ENCODE results near the gene PRICKLE1.

The PRICKLE1 gene

DNA sequence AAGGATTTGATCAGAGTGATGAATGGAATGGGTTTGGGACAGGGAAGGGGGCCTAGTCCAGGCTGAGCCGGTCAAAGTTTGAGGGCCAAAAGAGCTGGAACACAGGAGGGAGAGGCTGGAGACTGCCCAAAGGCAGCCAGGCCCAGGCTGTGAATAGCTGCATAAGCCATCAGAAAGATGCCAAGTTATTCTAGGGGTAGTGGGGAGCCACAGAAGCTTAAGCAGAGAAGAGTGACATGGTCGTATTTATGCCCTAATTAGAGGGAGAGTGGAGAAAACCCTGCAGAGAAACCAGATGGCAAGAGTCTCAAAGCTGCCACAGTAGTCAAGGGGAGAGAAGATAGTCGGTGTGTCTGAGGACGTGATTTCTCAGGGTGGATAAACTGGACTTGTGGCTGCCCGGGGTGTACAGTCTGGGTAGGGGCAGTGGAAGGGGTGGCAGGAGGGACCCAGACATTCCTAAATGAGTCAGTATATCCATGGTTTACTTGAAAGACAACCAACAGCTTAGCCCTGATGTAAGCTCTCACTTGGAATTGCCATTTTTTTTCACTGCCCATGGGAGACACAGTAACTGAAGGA lies 99.2 kb downstream of the PRICKLE1 start:
- DNase-seq (ENCODE audit: low spot score): no peak

DNA sequence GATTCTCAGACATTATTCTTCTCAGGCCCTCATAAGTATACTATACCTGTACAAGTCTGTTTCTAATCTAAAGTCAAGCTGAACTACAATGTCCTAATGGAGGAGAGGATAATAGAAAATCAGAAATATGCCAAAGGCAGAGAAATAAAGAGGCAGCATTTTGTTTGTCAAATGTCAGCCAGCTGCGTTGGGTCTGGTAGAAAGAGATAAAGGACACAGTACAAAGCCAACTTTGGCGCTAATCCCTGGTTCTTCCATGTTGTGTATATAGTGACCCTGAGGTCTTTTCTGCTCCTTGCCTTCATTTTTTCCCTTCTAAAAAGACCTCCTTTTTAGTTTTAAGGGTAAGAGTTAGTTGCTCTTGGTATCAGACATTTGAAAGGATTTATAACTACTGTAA lies 103.1 kb downstream of the PRICKLE1 start:
- no peak for DNase-seq (ENCODE audit: low spot score)

DNA sequence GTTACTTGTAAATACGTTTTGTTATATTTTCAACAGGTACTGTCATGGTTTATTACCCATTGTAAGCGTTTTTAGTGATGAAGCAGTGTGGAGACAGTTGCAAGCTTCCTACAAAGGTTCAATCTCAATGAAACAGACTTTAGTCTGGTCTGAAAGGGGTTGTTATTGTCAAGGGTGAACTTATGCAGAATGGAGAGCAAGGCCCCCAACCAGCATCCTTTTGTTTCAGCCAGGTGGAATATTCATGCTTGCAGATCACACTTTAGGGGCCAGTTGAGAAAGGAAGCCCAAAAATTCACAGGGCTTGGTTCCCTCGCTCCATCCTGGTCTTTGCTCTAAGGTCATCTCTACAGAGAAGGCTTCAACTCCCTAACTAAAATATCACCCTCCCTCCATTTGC lies 103.7 kb downstream of the PRICKLE1 start:
- DNase-seq (ENCODE audit: low spot score): no peak

- DNase-seq (ENCODE audit: low spot score): no peak
These were observed 104.5 kb downstream of the PRICKLE1 start for GRCh38 chr12:42484996-42485395.

DNA sequence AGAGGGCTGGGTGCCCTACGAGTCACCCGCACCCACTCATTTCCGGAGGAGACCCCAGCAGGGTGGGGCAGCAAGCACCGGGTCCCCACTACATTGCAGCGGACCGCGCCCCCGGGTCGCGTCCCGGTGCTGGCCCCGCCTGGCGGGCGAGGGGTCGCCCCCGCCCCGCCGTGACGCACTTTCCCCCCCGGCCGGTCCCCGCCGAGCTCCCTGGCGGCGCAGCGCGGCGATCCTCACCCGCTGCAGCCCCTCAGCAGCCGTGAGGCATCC lies 106.1 kb downstream of the PRICKLE1 start:
- DNase-seq (ENCODE audit: low spot score): no peak

GRCh38 chr12:42482748-42483520 lies 106.6 kb downstream of the PRICKLE1 start:
- peak; percentile 79 for DNase-seq (ENCODE audit: low spot score)

- no peak for DNase-seq (ENCODE audit: low spot score)
These were observed 107.4 kb downstream of the PRICKLE1 start for GRCh38 chr12:42482041-42482747.

GRCh38 chr12:42481368-42481767 lies 108.2 kb downstream of the PRICKLE1 start:
- DNase-seq (ENCODE audit: low spot score): no peak

DNA sequence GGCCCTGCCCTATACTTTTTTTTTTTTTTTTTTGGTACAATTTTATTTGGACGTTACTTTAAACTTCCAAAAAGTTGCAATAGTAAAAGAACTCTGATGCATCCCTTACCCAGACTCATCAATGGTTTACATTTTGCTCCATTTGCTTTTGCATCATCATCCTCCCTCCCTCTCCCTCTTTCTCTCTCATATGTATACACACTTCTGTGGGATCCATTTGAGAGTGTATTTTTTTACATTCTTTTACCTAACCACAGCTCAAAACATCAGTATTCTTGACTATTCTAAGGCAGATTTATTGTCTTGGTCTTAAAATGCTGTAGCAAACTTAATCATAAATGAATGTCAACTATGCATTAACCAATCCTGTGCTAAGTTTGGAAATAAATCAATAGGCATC lies 111.6 kb downstream of the PRICKLE1 start:
- DNase-seq (ENCODE audit: low spot score): no peak

- peak; percentile 13 for DNase-seq (ENCODE audit: low spot score)
These were observed 114.4 kb downstream of the PRICKLE1 start for GRCh38 chr12:42475106-42475505.

- DNase-seq (ENCODE audit: low spot score): no peak
These were observed 115.2 kb downstream of the PRICKLE1 start for GRCh38 chr12:42474391-42474790.

DNA sequence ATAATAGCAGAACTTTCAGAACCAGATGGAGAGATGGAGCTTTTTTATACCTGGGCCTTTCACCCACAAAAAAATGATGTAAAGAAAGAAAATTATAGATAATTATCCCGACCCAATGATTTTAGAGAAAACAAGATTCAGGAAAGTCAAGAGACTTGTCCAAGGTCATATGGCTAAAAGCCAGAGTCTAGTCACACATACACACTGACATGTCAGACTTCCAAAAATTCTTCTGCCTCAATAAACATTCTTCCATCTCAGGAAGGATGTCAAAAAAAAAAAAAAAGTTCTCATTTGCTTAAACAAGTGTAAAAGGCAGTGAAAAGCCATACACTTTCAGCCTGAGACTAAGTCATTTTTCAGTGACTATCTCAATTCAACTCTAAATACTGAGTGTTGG lies 116.0 kb downstream of the PRICKLE1 start:
- no peak for DNase-seq (ENCODE audit: low spot score)

DNA sequence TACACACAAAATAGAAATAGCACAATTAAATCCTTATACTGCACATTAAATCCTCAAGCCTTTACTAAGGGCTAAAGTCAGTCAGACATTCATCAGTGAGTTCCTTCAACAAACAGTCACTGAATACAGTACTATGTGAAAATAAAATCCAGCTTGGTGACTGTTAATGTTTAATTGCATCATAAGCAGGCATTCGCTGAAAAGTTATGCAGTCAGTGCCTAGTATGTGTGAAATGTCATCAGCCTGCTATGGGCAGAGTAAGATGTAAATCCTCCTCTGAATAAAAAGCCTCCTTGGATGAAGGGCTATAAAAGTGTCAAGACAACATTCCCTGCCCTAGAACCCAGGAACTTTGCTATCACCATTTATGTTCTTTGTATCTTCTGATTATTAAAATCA lies 116.4 kb downstream of the PRICKLE1 start:
- DNase-seq (ENCODE audit: low spot score): no peak

DNA sequence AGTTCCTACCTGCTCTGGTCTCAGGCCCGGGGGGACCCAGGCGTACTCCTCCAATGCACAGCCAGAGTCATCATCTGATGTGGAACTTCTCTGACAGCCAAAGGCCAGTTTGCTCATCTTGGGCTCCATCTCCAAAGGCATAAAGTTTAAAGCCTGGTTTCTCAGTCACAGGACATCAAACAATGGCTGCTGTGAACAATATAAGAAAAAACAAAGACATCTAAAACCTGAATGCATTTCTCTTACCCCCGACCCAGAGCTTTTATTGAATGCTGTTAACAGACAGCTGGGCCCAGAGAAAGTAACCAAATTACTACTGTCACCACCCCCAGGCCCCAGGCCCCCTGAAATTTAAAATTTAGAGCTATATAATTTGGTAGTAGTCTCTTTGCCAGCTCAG lies 117.2 kb downstream of the PRICKLE1 start:
- no peak for DNase-seq (ENCODE audit: low spot score)

DNA sequence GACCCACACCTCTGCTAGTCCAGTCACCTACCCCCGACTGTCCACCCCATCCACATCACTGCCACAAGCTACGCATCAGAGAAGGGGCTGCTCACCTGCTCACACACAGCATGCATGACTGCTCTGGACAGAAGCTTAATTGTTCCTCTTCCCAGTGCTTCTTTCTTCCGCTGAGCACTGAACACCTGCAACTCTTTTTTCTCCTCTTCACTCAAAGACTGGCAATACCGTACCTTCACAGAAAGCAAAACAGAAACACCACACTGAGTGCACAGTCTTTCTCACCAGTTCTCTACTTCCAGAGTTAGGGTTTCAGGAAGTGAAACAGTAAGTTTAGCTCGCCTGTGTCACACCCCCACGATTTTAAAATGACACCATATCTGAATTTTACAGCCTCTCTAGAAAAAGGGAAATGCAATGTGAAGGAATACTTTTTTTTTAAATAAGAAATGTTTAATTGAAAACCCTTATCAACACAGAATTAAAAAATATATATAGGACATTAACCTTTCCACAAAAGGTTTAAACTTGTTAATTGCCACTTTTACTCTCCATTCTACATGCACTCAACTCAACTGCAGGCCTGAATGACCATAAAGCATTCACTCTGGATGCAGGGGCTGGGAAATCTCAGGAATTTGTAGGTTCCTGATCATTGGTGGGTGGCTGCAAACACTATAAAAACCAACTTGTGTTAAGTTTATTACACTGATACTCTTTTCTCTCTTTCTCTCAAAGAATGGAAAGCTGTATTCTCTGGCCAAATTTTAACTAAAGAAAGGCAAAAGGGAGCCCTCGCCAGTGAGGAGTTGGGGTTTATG lies 120.0 kb downstream of the PRICKLE1 start:
- DNase-seq (ENCODE audit: low spot score): peak; percentile 96

GRCh38 chr12:42468921-42469320 lies 120.6 kb downstream of the PRICKLE1 start:
- no peak for DNase-seq (ENCODE audit: low spot score)

DNA sequence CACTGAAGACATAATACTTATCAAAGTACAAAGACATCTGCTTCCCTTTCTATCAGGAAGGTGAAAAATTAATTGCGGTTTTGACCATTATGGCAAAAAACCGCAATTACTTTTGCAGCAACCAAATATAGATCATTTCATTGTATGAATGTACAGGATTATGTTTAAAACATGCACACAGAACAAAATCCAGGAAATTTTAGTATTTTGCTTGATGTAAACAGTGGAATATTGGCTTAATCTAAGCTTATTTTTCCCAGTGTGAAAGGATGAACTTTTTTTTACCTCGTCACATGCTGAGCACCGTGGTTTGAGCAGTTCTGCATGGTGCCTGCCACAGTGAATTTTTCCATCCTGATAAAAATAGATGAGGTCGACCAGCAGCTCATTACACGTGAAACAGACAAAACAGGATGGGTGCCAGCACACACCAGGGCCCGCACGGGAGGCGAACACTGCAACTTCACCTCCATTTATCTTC lies 121.2 kb downstream of the PRICKLE1 start:
- peak; percentile 79 for DNase-seq (ENCODE audit: low spot score)

GRCh38 chr12:42463671-42464070 lies 125.9 kb downstream of the PRICKLE1 start:
- DNase-seq (ENCODE audit: low spot score): no peak

GRCh38 chr12:42462486-42462885 lies 127.1 kb downstream of the PRICKLE1 start:
- no peak for DNase-seq (ENCODE audit: low spot score)

DNA sequence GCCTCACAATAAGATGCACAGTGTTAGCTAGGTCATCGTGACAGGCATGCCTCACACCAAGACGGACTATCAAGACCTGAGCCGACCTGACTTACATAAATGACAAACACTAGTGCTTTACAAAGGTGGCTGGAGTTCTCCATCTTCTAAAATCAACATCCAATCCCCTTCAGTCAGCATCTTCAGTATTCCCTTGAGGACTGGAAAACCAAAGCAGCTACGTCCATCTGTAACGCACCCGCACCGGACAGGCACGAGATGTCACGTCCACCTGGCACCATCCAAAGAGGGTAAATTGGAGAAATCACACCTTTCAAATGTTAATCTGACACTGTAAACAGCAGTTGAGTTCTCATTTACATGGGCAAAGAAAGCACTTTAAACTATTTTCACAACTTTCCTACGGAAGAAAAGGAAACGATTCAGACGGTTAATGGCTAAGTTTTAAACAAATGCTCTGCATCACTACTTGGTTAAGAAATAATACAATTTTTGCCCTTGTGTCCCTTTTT lies 130.2 kb downstream of the PRICKLE1 start:
- DNase-seq (ENCODE audit: low spot score): no peak

DNA sequence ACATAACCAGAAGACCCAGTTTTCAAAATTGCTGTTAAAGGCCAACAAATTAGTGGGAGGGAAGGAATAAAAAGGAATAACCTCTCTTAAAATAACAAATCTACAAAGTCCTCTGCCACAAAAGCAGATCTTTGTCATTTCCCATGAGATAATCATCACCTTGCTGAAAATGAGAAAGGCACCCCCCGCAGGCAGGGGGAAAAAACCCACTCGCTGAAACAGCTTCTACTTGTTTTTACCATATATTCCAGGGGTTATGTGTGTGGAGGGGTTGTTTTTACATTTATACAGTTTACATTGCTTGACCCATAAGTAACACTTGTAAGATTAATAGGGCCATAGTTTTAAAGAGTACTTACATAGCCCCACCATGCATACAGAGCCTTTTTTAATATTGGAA lies 131.0 kb downstream of the PRICKLE1 start:
- DNase-seq (ENCODE audit: low spot score): no peak

DNA sequence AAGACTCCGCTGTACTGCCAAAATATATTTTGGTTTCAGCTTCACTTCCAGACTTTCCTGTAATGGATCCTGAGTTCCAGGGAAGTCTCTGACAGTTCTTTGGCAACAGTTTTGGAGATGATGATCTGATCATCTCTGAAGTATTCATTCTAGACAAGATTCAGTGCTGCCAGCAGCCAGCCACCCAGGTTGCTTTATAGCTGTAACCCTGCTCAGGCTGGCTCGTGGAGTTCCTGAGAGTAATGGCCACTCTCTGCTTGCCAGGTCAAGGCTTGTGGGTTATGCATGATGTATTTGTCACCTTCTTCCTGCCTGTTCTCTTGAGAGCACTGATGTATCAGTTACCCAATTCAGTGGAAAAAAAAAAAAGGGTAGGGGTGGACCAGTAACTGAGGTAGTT lies 139.3 kb downstream of the PRICKLE1 start:
- DNase-seq (ENCODE audit: low spot score): no peak
